COLO668 (cell line): ENCODE measurements around the gene TEKT2.

Source experiments
- DNase-seq: peaks from one replicate; lab custom pipeline; 2025; ENCODE audit not compliant: unreplicated experiment; lab: John Stamatoyannopoulos, UW

TEKT2 gene

DNA sequence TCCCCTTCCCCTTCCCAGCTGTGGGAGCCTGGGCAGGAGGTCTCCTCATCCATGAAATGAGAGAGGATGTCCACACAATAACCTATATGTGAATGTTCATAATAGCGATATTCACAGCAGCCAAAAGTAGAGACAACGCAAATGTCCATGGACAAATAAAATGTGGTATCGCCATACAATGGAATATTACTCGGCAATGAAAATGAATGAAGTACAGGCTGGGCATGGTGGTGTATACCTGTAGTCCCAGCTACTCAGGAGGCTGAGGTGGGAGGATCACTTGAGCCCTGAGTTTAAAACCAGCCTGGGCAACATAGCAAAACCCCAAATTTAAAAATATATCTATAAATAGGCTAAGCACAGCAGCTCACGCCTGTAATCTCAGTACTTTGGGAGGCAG lies 17.7 kb downstream of the TEKT2 start:
- no peak for DNase-seq

DNA sequence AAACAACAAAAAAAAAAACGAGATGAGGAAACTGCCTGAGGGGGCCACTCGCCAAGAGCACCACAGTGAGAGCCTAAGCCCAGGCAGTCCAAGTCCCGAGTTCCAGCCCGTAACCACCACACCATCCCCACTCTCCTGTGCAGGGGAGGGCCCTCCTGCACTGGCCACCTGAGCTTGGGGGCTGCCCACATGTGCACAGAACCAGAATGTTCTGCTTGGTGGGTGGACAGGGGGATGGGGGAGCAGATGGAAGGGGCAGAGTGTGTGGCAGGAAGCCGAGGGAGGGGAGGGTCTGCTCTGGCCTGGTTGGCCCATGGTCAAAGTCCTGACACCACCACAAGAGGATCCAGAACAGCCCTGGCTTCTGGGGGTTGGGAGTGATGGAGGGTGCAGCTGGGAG lies 22.4 kb downstream of the TEKT2 start:
- no peak for DNase-seq

DNA sequence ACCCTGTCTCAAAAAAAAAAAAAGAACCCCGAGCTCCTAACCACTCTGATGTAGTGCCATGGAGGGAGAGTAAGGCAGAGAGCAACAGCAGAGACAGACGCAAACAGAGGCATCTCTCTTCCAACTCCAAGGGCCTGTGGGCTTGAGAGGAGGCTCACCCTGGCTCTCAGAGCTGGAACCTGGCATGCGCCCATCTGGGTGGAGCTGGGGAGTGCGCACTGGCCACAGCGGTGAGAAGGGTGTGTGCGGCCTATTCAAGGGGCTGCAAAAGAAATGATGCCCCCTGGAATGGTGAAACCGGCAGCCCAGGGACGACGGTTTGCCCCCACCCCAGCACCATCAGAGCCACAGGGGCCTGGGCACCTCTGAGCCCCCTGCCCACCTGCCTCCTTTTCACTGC lies 23.5 kb downstream of the TEKT2 start:
- no peak for DNase-seq

DNA sequence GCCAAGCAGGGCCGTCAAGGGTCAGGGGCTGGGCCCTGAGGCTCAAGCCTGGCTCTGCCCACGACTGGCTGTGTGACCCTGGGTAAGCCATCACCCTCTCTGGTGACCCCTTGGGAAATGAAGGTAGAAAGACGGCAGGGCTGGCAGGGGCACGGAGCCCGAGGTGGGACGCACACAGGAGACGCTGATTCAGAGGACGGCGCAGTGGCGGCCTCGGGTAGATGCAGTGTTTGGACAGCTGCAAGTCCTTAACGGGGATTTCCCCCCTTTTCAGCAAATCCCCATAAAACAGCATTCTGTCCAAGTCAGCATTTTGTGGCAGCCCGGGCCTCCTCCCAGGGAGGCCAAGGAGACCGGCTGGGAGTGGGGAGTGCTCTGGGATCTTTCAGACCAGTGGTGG lies 24.4 kb downstream of the TEKT2 start:
- DNase-seq: peak; percentile 59

DNA sequence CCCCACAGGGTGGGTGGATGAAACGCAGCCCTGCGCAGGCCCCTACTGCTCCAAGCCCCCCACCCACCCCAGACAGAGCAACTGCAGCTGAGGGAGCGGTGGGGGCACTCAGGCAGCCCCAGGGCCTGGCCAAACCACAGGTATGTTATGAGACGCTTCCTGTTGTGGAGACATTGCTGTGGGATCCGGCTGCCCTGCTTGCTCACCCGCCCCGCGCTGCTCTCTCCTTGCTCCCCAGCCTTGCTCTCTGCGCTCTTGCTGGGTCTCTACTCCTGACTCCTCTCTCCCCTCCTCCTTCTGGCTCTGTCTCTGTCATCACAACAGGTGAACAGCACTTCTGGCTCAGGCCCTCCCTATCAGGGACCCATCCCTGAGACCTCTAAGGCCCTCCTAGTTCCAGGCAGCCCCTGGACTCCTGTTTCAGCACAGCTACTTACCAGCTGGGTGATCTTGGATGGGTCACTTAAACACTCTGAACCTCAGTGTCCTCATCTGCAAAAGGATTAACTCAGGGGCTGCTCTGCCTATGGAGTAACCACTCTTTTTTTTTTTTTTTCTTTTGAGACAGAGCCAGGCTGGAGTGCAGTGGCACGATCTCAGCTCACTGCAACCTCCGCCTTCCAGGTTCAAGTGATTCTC lies 25.3 kb downstream of the TEKT2 start:
- peak; percentile 36 for DNase-seq

DNA sequence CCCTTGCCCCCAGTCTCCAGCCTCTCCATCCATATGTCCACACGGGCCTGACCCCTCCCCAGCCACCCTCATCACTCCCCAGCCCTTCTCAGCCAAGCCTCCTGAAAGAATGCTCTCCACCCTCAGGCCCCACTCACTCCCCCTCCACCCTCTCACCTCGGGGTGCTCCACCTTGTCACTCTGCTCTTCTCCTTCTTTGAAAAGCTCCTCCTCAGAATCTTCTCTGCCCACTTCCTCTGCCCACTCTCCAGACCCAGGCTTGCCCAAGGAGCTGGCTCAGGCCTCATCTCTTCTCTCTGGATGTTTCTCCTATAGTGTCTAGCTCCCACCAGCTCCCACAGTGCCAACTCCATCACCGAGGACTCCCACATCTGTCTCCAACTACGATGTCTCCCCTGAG lies 27.3 kb downstream of the TEKT2 start:
- DNase-seq: no peak

DNA sequence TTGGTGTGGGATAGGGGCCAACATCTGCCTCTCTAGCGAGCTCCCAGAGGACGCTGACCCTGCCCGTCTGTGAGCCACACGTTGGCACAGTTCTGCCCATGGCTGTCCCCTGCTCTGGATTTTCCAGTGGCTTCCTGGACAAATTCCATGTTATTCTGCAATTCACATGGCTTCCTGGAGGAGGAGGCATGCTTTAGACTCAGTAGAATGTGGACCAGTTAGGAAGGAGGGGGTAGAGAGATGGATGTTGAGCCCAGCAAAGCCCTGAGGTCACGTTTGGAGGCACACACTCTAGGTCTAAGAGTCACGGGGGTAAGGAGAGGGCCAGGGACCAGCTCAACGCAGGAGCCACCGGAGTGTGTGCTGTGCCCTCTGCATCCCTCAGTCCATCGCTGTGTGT lies 28.9 kb downstream of the TEKT2 start:
- no peak for DNase-seq

DNA sequence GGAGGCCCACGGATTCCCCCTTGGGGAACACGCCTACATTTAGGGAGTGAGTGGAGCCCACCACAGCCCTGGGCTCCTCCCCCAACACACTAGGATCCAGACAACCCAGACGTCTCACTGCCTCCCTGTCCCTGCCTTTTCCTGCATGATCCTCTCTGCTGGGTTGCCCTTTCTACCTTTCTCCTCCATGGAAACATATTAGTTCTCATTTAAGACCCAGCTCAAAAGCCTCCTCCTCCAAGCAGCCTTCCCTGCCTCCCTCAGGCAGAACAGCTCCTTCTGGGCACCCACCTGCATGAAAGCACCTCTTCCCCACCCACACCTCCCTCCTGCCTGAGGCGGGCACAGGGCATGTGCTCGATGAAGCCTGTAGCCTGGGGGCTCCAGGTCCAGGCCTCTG lies 30.5 kb downstream of the TEKT2 start:
- DNase-seq: no peak

DNA sequence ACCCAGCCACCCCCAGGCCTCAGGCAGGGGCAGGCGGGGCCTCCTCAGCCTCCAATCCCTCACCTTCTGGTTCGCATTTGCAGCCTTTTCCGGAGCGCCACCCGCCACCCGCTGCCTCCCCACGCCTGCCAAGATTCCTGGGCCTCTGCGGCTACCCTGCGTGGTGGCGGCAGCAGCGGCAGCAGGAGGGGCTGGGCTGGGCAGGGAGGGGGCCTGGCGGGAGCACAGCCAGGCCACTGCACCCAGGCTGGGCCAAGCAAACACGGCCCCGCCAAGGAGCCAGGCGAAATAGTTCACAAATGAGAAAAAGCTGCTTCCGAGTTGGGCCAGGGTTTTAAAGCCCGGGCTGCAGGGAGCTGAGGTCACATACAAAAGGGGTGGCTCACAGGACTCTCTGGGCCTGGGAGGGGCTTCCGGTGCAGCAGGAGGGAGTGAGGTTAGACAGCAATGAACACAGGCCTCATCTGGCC lies 31.3 kb downstream of the TEKT2 start:
- DNase-seq: no peak

DNA sequence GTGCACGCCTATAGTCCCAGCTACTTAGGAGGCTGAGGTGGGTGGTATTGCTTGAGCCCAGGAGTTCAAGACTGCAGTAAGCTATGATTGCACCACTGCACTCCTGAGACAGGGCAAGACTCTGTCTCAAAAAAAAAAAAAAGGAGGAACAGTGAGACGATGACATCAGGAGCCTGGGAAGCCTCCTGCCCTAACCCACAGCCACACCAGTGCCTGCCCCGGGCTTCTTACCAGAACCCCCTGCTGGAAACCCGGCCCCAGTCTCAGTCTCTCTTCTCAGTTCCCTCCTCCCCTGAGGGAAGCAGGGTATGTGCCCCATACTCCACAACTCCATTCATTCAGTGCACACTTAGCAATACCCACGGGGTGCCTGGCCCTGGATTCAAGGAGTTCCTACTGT lies 32.0 kb downstream of the TEKT2 start:
- no peak for DNase-seq

DNA sequence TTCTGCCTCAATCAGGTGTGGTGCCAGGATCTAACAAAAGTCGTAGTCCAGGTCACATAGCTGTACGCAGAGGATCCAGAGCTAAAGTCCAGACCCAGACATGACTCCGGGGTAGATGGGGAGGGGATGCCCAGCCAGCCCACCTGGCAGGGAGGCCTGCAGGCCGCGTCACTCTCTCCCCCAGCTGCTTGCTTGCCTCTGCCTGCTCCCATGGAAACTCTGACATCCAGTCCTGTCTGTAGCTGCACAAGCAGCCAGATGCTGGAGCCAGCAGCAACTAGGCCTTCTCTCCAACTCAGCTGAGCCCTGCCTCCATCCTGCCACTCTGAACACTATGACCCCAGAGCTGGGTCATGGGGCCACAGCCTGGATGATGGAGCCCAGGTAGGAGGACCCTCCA lies 33.0 kb downstream of the TEKT2 start:
- DNase-seq: no peak

DNA sequence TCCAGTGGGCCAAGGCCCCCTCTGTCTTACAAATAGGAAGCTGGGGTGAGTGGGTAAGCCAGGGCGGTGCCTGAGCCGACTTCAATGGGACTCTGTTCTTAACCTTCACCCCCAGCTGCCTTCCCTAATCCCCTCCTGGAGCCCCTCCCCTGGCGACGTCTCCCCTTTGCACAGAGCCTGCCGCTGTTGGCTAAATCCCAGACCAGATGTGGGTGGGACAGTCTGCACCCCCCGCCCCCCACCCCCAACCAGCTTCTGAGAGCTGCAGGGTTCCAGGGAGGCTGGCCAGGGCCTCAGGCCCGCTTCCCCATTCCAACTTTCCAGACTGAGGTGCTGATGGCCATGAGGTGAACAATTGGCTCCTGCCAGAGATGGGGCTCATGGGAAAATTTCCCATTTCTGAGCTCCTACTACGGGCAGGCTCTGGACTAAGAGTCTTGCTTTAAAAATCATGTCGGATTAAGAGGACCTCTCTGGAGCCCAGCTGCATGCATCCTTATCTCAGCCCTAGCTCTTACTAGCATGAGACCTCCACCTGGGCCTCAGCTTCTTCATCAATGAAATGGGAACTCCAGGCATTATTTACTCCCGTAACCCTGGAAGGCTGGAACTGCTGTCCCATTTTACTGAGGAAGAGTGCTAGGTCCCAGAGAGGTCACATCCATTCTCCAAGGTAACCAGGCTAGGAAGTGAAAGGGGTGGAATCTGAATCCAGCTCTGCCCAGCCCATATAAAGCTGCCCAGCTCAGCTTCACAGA lies 34.7 kb downstream of the TEKT2 start:
- DNase-seq: no peak

DNA sequence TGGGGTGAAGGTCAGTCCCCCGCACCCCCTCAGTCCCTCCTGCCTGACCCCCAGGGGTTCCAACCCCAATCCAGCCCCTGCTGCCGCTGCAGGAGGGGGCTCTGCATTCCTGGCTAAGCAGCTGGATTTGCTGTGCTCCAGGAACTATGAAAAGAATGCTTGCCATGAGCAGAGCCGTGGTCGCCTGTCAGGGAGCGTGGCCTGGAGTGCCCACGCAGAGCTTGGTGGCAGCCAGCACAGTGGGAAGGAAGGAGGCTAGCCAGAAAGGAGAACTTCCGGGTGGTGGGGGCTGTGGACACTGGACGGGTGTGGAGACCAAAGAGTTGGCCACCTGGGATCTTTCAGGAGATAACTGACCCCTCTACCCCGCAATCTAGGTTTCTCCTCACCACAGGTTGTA lies 35.6 kb downstream of the TEKT2 start:
- DNase-seq: no peak

DNA sequence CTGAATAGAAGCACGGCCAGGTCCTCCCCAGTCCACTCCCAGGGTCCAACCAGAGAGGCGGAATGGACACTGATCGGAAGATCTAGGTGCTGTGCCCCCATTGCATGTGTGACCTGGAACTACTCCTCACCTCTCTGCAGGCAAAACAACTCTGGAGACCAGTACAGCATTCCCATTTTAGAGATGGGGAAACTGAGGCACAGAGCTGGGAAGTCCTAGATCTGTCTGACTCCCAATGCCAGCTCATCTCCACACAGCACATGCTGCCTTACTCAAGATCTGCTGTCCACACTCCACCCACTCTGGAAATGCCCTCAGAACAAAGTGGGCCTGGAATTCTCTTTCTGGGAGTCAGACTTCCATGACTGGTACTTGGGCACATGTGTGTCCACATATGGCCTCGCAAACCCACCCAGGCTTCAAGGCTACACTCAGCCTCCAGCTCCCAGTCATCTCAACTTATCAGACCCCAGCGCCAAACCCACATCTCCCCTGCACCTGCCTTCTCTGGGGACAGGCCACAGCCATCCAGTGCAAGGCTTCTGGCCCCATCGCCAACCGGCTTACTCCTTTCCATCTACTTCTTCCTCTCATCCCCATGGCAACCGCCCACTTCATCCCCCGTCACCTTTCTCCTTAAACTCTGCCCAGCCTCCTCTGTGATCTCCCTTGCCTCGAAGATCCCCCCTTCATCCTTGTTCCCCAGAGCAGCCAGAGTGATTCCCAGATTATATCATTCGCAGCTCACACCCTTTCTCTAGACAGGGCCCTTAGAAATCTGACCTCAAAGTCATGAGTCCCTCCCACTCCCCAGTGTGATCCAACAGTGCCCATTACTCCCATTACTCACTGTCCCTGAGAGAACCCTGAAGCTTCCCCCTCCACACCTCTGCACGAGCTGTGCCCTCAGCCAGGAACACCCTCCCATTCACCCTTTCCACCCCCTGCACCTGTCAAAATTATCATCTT lies 38.5 kb downstream of the TEKT2 start:
- no peak for DNase-seq

DNA sequence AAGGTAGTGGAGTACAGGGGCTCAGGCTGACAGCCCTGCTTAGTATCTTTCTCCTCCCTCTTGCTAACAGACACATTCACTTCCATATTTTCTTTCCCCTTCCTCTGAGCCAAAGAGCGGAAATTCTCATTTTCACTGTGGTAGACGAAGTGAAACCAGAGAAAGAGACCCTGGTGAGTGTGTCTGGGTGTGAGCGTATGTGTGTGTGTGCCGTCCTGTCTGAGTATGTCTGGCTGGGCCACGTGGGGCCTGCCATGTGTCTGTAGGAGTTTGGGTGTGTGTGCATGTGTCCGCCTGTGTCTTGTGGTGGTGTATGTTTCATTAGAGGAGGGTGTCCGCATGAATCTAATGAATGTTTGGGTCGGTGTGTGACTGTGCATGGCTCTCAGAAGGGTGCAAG lies 39.5 kb downstream of the TEKT2 start:
- DNase-seq: no peak

DNA sequence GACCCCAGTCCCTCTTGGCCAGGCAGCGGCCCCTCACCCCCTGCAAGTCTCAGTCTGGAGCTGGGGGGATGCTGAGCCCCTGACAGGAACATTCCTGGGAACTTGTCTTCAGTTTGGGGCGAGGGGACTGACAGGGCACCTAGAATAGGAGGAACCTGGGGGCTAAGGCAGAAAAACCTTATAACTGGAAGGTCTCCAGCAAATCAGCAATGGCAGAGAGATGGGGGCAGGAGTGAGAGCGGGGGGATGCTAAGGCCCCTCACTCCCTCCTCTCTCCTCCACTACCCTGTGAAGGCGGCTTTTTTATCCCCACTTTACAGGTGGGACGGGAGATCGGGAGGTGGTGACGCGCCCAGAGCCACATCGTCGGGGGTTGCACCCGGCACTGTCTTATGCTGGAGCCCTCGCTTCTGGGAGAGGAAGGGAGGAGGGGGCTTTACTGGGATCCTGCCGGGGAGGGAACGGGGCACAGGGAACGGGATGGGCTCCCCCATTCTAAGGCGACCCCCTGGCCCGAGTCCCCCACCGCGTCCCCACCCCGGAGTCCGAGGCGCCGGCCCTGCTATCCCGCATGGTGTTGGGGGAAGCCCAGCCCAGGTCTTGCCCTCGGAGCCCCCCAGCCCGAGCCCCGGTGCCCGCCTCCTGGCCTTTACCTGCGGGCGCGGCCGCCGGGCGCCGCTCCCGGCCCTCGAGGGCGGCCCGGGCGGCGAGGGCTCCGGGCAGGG lies 40.7 kb downstream of the TEKT2 start:
- no peak for DNase-seq

DNA sequence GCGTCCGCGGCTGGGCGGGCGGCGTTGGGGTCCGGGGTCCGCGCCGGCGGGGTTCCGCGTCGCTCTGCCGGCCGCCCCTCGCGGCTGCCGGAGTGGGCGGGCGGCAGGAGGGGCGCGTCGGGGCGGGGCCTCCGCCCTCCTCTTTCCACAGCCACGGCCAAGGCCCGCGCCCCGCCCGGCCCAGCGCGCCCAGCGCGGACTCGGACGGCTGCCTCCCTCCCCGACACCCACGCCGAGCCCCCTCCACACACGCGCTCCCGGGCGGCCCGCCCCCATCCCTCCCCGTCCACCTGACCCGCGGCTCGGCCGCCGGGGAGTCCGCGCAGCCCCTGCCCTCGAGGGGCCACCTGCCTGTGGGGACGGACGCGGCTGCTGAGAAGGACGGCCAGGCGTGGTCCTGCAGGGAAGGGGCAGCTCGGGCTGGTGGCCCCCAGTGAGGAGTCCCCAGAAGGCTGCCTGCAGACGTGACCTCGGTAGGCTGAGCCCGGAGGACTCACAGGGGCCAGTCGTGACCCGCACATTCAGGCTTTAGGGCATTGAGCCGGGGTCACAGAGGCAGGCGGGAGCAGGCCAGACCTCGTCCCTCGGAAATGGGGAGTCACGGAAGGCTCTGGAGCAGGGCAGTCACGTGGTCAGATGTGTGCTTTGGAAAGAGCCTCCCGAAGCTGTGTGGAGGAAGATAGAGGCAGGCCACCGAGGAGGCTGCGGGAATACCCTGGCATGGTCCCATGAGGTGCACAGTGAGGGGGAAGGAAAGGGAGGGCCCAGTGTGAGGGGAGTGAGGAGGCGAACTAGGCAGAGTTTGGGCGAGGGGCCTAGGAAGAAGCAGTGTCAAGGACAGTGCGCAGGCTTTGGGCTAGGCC lies 41.5 kb downstream of the TEKT2 start, which contains the start of gene COL8A2:
Gene COL8A2 (minus strand): TSS at position 94 of the 863 bp plus-strand sequence. CDS start 24,980 bp downstream, outside the sequence.
- no peak for DNase-seq

DNA sequence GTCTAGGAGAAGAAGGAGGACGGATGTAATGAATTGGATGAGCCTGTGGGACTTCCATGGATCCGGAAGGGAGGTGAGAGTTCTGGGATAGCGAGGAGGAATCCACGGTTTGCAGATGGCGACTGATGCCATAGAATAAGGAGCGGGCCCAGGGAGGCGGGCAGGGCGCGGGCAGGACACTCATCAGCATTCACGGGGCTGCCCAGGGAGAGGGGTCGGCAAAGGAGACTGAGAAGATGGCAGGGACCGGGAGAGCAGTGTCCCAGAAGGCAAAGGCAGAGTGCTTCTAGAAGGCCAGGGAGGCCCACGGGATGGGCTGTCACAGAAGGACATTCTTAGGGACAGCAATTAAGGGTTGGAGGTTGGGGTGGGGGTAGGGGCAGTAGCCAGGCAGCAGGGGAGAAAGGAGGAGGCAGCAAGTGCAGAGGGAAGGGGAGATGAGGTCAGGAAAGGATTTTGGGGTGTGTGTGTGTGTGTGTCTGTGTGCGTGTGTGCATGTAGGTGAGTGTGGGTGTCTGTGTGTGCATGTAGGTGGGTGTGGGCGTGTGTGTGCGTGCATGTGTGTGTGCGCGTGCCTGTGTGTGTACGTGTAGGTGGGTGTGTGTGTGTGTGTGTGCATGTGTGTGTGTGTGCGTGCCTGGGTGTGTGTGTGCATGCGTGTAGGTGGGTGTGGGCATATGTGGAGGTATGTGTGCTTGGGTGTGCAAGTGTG lies 42.3 kb downstream of the TEKT2 start:
- DNase-seq: no peak

DNA sequence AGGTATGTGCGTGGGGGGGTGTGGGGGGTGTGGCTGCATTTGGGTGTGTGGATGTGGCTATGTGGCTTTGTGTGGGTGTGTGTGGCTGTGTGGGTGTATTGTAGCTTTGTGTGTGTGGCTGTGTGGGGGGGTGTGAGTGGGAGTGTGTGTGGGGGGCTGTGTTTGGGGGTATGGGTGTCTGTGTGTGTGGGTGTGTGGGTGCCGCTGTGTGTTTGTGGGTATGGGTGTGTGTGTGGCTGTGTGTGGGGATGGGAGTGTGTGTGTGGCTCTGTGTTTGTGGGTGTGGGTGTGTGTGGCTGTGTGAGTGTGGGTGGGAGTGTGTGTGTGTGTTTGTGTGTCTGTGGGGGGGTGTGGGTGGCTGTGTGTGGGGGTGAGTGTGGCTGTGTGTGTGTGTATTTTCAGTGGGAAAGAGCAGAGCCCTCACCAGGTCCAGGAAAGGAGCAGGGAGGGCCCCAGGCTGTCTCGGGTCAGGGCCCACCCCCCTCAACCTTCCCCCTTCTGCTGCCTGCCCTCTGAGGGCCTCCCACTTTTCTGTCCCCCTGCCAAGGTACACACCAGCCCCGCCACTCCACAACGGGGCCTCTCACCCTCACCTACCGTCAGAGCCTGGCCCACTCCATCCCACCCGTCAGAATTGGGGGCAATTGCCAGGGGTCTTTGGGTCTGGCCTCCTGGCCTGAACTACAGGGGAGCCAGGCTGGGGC lies 43.1 kb downstream of the TEKT2 start:
- DNase-seq: no peak
